H1 (cell line): ENCODE measurements around the gene TMEM209. TPM values are rescaled to one million over a fixed set of nuclear protein-coding genes. Genes with fewer than 3 reads are reported as not detected.

ENCODE experiments used
- MAFK ChIP-seq: IDR thresholded peaks from 2 replicates; pipeline ENCODE4 v1.6.1; 2012; ENCODE audit warnings: low read depth, mild to moderate bottlenecking, improper control_type of control experiment, low read length
- TAF1 ChIP-seq: IDR thresholded peaks from 2 replicates; pipeline ENCODE4 v1.6.1; 2011; ENCODE audit warnings: mild to moderate bottlenecking, low read depth, low read length
- TCF12 ChIP-seq: IDR thresholded peaks from 2 replicates; pipeline ENCODE4 v1.6.1; 2011; ENCODE audit warnings: low read depth, mild to moderate bottlenecking, low read length
- polyA plus RNA-seq, 7 experiments: library from polyadenylated mRNA; depleted of rRNA in 3 of 7; stranded (reverse) in 5 of 7; unstranded in 2 of 7; fragments of >200 nt in 5 of 7; fragments of 200-250 nt in 2 of 7; gene quantifications; 1 replicate in 5 of 7; 2 replicates in 1 of 7; 4 replicates in 1 of 7; pipeline versions ENCODE4 v1.2.1 to v1.2.3, GENCODE V29; 2011 to 2013; ENCODE audit warnings: missing spikeins in 2 of 7, mixed read lengths in 2 of 7
- total RNA-seq: library from RNA; stranded (reverse); fragmentation: NEBNext Ultra II Directional; extraction: Animal tissue kit (Norgen Biotek cat#: 25700); gene quantifications from 2 replicates; pipeline ENCODE4 v1.2.1, GENCODE V29; 2021

Gene TMEM209
- total and polyA plus RNA-seq, 2 of the 8 experiments (the other 6 are each of a cell fraction or from before 2014, with no cell fraction given) = 28.5 to 30.5 TPM

GRCh38 chr7:130187360-130187759 is 17.8 kb downstream of the TMEM209 start (continued):
- TF ChIP-seq MAFK (no peak), TAF1 (no peak), TCF12 (no peak)
- TF ChIP-seq, all 59 proteins: peak for 0
